SK-N-SH (cell line): ENCODE measurements around the gene SLC13A4.

Experiments used
- CHD2 ChIP-seq: fragments of 150-350 bp; IDR thresholded peaks from 2 replicates; pipeline ENCODE4 v1.6.1; 2018; ENCODE audit warnings: low read length; ENCODE audit not compliant: partially characterized antibody
- EP300 ChIP-seq, 2 experiments: IDR thresholded peaks; 2 replicates each; pipeline versions ENCODE4 v1.4.0 to v1.6.1; 2012; ENCODE audit warnings: borderline replicate concordance in 1 of 2, low read depth in 1 of 2, low read length in 1 of 2
- FOXJ3 ChIP-seq: sonication (generic); formaldehyde crosslinking; IDR thresholded peaks from 2 replicates; pipeline ENCODE4 v1.5.1; 2020; ENCODE audit warnings: mild to moderate bottlenecking, missing genetic modification reagents
- NRF1 ChIP-seq: IDR thresholded peaks from 2 replicates; pipeline ENCODE4 v1.6.1; 2012; ENCODE audit warnings: low read depth, mild to moderate bottlenecking, low read length
- POLR2AphosphoS5 ChIP-seq: IDR thresholded peaks from 2 replicates; pipeline ENCODE4 v1.6.1; 2012; ENCODE audit warnings: low read depth, low read length
- RCOR1 ChIP-seq: fragments of 150-350 bp; IDR thresholded peaks from 2 replicates; pipeline ENCODE4 v1.6.1; 2017; ENCODE audit warnings: antibody characterized with exemption, low read length
- RFX5 ChIP-seq: IDR thresholded peaks from 2 replicates; pipeline ENCODE4 v1.6.1; 2012; ENCODE audit warnings: mild to moderate bottlenecking, improper control_type of control experiment, low read length
- SIN3A ChIP-seq: IDR thresholded peaks from 2 replicates; pipeline ENCODE4 v1.6.1; 2012; ENCODE audit warnings: low read depth, mild to moderate bottlenecking, low read length, moderate library complexity, borderline replicate concordance
- TEAD4 ChIP-seq: IDR thresholded peaks from 2 replicates; pipeline ENCODE4 v1.4.0; 2012; ENCODE audit warnings: mild to moderate bottlenecking, borderline replicate concordance; ENCODE audit not compliant: insufficient read depth
- TF ChIP-seq, protein P1 (sequence below): fragments of 200-600 bp; sonication (generic); IDR thresholded peaks from 2 replicates; pipeline ENCODE4 v1.6.1; 2017; ENCODE audit warnings: antibody characterized with exemption, mild to moderate bottlenecking, moderate library complexity
- TF ChIP-seq, protein P2 (sequence below): IDR thresholded peaks from 2 replicates; pipeline ENCODE4 v1.4.0; 2012; ENCODE audit warnings: low read depth
- TF ChIP-seq, protein P3 (sequence below): IDR thresholded peaks from 2 replicates; pipeline ENCODE4 v1.4.0; 2012; ENCODE audit warnings: low read depth, borderline replicate concordance

GRCh38 chr7:135748770-135749169 is 20.8 kb upstream of the SLC13A4 start, which contains the start of gene FAM180A:
- TF ChIP-seq, protein P1, sequence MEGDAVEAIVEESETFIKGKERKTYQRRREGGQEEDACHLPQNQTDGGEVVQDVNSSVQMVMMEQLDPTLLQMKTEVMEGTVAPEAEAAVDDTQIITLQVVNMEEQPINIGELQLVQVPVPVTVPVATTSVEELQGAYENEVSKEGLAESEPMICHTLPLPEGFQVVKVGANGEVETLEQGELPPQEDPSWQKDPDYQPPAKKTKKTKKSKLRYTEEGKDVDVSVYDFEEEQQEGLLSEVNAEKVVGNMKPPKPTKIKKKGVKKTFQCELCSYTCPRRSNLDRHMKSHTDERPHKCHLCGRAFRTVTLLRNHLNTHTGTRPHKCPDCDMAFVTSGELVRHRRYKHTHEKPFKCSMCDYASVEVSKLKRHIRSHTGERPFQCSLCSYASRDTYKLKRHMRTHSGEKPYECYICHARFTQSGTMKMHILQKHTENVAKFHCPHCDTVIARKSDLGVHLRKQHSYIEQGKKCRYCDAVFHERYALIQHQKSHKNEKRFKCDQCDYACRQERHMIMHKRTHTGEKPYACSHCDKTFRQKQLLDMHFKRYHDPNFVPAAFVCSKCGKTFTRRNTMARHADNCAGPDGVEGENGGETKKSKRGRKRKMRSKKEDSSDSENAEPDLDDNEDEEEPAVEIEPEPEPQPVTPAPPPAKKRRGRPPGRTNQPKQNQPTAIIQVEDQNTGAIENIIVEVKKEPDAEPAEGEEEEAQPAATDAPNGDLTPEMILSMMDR = no peak
- TF ChIP-seq CHD2 = no peak
- TF ChIP-seq, protein P2, sequence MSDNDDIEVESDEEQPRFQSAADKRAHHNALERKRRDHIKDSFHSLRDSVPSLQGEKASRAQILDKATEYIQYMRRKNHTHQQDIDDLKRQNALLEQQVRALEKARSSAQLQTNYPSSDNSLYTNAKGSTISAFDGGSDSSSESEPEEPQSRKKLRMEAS = no peak
- no peak for TF ChIP-seq POLR2AphosphoS5
- TF ChIP-seq EP300 (IDR thresholded peaks at IDR 0.05; ENCODE audit: borderline replicate concordance in 1 of 2, low read depth in 1 of 2, low read length in 1 of 2) = no peak
- TF ChIP-seq TEAD4 = no peak
- no peak for TF ChIP-seq NRF1
- TF ChIP-seq RFX5 = no peak
- TF ChIP-seq SIN3A = no peak
- TF ChIP-seq, protein P3, sequence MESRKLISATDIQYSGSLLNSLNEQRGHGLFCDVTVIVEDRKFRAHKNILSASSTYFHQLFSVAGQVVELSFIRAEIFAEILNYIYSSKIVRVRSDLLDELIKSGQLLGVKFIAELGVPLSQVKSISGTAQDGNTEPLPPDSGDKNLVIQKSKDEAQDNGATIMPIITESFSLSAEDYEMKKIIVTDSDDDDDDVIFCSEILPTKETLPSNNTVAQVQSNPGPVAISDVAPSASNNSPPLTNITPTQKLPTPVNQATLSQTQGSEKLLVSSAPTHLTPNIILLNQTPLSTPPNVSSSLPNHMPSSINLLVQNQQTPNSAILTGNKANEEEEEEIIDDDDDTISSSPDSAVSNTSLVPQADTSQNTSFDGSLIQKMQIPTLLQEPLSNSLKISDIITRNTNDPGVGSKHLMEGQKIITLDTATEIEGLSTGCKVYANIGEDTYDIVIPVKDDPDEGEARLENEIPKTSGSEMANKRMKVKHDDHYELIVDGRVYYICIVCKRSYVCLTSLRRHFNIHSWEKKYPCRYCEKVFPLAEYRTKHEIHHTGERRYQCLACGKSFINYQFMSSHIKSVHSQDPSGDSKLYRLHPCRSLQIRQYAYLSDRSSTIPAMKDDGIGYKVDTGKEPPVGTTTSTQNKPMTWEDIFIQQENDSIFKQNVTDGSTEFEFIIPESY = no peak
- TF ChIP-seq FOXJ3 (CRISPR knock-in tag) = no peak
- TF ChIP-seq RCOR1 = no peak
